ENCODE data around the gene ACTG2.

- TF ChIP-seq EZH2 (IDR thresholded peaks at IDR 0.05; ENCODE audit: borderline replicate concordance, low read length) (no peak), CTCF (conservative IDR thresholded peaks at IDR 0.05 in 1 of 2, IDR thresholded peaks at IDR 0.05 in 1 of 2; ENCODE audit: extremely low read depth in 1 of 2, insufficient read depth in 1 of 2, low read depth in 1 of 2, low read length in 2 of 2) (no peak)
These were observed 26.9 kb downstream of the ACTG2 start for GRCh38 chr2:73919596-73920228.
